HepG2 (cell line): ENCODE results near the gene WDR45B. TPM values are rescaled to one million over a fixed set of nuclear protein-coding genes. Genes with fewer than 3 reads are reported as not detected.

Source experiments
- ATAC-seq: fragments of 200-7000 bp; cut with Tn5 transposase; 3 replicates; pipeline ENCODE4 v1.9.1; 2020; ENCODE audit warnings: mild to moderate bottlenecking, moderate library complexity
- BruUV-seq: library from RNA; stranded (reverse); fragments of 400-500 nt; replicated peaks from 2 replicates; lab custom pipeline; 2021; lab: Mats Ljungman, UMichigan
- CTCF ChIA-PET: fragments of 300-600 bp; formaldehyde crosslinking; extraction: SDS; loops from one replicate; lab custom pipeline; 2021; ENCODE audit warnings: low total read pairs, inconsistent platforms, low intra/inter-chr PET ratio; lab: Yijun Ruan, JAX
- POLR2A ChIA-PET: fragments of 350-600 bp; sonication (Branson Sonifier 250); formaldehyde crosslinking; loops from one replicate; lab custom pipeline; 2020; ENCODE audit warnings: antibody characterized with exemption, inconsistent platforms; lab: Yijun Ruan, JAX
- DNase-seq: peaks from one replicate; pipeline ENCODE4 v3.0.0-alpha.2; 2015; ENCODE audit warnings: low spot score
- FAIRE-seq: peaks from 3 replicates; lab custom pipeline; 2011; peaks lifted over from hg19 to GRCh38; lab: Jason Lieb, UNC
- H2AFZ ChIP-seq: one replicate; pipeline ENCODE4 v1.6.1; 2011; ENCODE audit warnings: low read length, inconsistent platforms
- H3K27ac ChIP-seq: fragments of 300-600 bp; 3 replicates; pipeline ENCODE4 v1.8.0; 2011; ENCODE audit warnings: mixed run types, mild to moderate bottlenecking, mixed read lengths, low read length, inconsistent platforms; ENCODE audit not compliant: insufficient read depth; ENCODE audit errors: extremely low read length
- H3K27me3 ChIP-seq, 2 experiments: fragments of 200-600 bp in 1 of 2; 2 replicates in 1 of 2; 3 replicates in 1 of 2; pipeline versions ENCODE4 v1.6.0 to v1.8.0; 2011; ENCODE audit warnings: low read length in 2 of 2, mild to moderate bottlenecking in 2 of 2, moderate library complexity in 2 of 2, inconsistent platforms in 1 of 2; ENCODE audit not compliant: insufficient read depth in 2 of 2, control insufficient read depth in 1 of 2
- H3K36me3 ChIP-seq, 2 experiments: fragments of 200-600 bp in 1 of 2; replicated peaks in 1 of 2; 2 replicates in 1 of 2; 3 replicates in 1 of 2; pipeline versions ENCODE4 v1.5.1 to v1.8.0; 2011; ENCODE audit warnings: low read length in 2 of 2, inconsistent platforms in 1 of 2; ENCODE audit not compliant: insufficient read depth in 2 of 2, control insufficient read depth in 1 of 2
- H3K4me1 ChIP-seq: 2 replicates; pipeline ENCODE4 v1.5.1; 2012; ENCODE audit warnings: low read length, inconsistent platforms; ENCODE audit not compliant: insufficient read depth
- H3K4me2 ChIP-seq: 2 replicates; pipeline ENCODE4 v1.6.0; 2011; ENCODE audit warnings: low read depth, low read length, inconsistent platforms
- H3K4me3 ChIP-seq, 3 experiments: fragments of 200-600 bp in 1 of 3; sonication (generic), shearing (Covaris generic) in 1 of 3; replicated peaks in 1 of 3; 2 replicates each; pipeline ENCODE4 v1.5.1; 2011 to 2016; ENCODE audit warnings: low read length in 3 of 3, inconsistent platforms in 2 of 3, low read depth in 2 of 3, mild to moderate bottlenecking in 2 of 3, control low read depth in 1 of 3, mixed read lengths in 1 of 3; ENCODE audit not compliant: insufficient read depth in 1 of 3
- H3K79me2 ChIP-seq: one replicate; pipeline ENCODE4 v1.6.1; 2011; ENCODE audit warnings: low read length, inconsistent platforms; ENCODE audit not compliant: insufficient read depth
- H3K9ac ChIP-seq: 2 replicates; pipeline ENCODE4 v1.6.0; 2011; ENCODE audit warnings: mild to moderate bottlenecking, low read depth, low read length, inconsistent platforms; ENCODE audit not compliant: insufficient read depth
- H3K9me3 ChIP-seq: 2 replicates; pipeline ENCODE4 v1.5.1; 2012; ENCODE audit warnings: mild to moderate bottlenecking, low read length
- H4K20me1 ChIP-seq: 2 replicates; pipeline ENCODE4 v1.6.0; 2011; ENCODE audit warnings: inconsistent platforms, mild to moderate bottlenecking, low read length, moderate library complexity; ENCODE audit not compliant: insufficient read depth
- ARNT ChIP-seq: fragments of 450-650 bp; IDR thresholded peaks from 2 replicates; pipeline ENCODE4 v1.6.1; 2017
- HES4 ChIP-seq: sonication (generic); formaldehyde crosslinking; IDR thresholded peaks from 2 replicates; pipeline ENCODE4 v1.9.0; 2021; ENCODE audit warnings: mild to moderate bottlenecking, missing genetic modification reagents, borderline replicate concordance
- HNF4A ChIP-seq: sonication (generic); formaldehyde crosslinking; IDR thresholded peaks from 2 replicates; pipeline ENCODE4 v1.4.0; 2020; ENCODE audit warnings: missing genetic modification reagents
- HNRNPK ChIP-seq: fragments of 200-400 bp; formaldehyde crosslinking; IDR thresholded peaks from 2 replicates; pipeline ENCODE4 v1.6.1; 2018; ENCODE audit warnings: low read length, low read depth, moderate library complexity, mild to moderate bottlenecking; ENCODE audit not compliant: poor library complexity, severe bottlenecking
- HNRNPLL ChIP-seq: fragments of 200-400 bp; formaldehyde crosslinking; IDR thresholded peaks from 2 replicates; pipeline ENCODE4 v1.6.1; 2017; ENCODE audit warnings: mild to moderate bottlenecking, low read depth, low read length; ENCODE audit not compliant: poor library complexity, severe bottlenecking
- MYC ChIP-seq: sonication (generic); formaldehyde crosslinking; IDR thresholded peaks from 2 replicates; pipeline ENCODE4 v1.9.0; 2021; ENCODE audit warnings: missing genetic modification reagents, borderline replicate concordance
- NR2C2 ChIP-seq: sonication (generic); formaldehyde crosslinking; IDR thresholded peaks from 2 replicates; pipeline ENCODE4 v1.4.0; 2020; ENCODE audit warnings: missing genetic modification reagents, mild to moderate bottlenecking, moderate library complexity, borderline replicate concordance
- PITX1 ChIP-seq: sonication (generic); formaldehyde crosslinking; IDR thresholded peaks from 2 replicates; pipeline ENCODE4 v1.5.1; 2020; ENCODE audit warnings: mild to moderate bottlenecking, missing genetic modification reagents
- RARA ChIP-seq: IDR thresholded peaks from 2 replicates; pipeline ENCODE4 v1.6.1; 2016; ENCODE audit warnings: missing genetic modification reagents, missing compliant biosample characterization
- REXO4 ChIP-seq: sonication (generic); formaldehyde crosslinking; IDR thresholded peaks from 2 replicates; pipeline ENCODE4 v1.8.0; 2022; ENCODE audit warnings: missing genetic modification reagents, mild to moderate bottlenecking, borderline replicate concordance
- SMAD3 ChIP-seq: sonication (generic); formaldehyde crosslinking; IDR thresholded peaks from 2 replicates; pipeline ENCODE4 v1.4.0; 2020; ENCODE audit warnings: missing genetic modification reagents
- SRSF4 ChIP-seq: fragments of 200-400 bp; formaldehyde crosslinking; IDR thresholded peaks from one replicate; pipeline ENCODE4 v1.6.1; 2018; ENCODE audit warnings: mild to moderate bottlenecking, low read depth, low read length, moderate library complexity; ENCODE audit not compliant: poor library complexity, severe bottlenecking
- TP53 ChIP-seq: sonication (generic); formaldehyde crosslinking; conservative IDR thresholded peaks from 2 replicates; pipeline ENCODE4 v1.4.0; 2020; ENCODE audit warnings: missing genetic modification reagents
- ZFY ChIP-seq: sonication (generic); formaldehyde crosslinking; IDR thresholded peaks from 2 replicates; pipeline ENCODE4 v1.4.0; 2020; ENCODE audit warnings: missing genetic modification reagents
- ZNF337 ChIP-seq: sonication (generic); formaldehyde crosslinking; IDR thresholded peaks from 2 replicates; pipeline ENCODE4 v1.5.1; 2020; ENCODE audit warnings: missing genetic modification reagents, low read depth, mild to moderate bottlenecking, borderline replicate concordance
- ZNF350 ChIP-seq: sonication (generic); formaldehyde crosslinking; IDR thresholded peaks from 2 replicates; pipeline ENCODE4 v1.4.0; 2020; ENCODE audit warnings: mild to moderate bottlenecking, low read depth, missing genetic modification reagents, borderline replicate concordance
- ZSCAN25 ChIP-seq: sonication (generic); formaldehyde crosslinking; IDR thresholded peaks from 2 replicates; pipeline ENCODE4 v1.8.0; 2022; ENCODE audit warnings: mild to moderate bottlenecking, missing genetic modification reagents
- WGBS: methylation state at CpG from one replicate; pipeline ENCODE4 v1.1.6; 2017; ENCODE audit warnings: low lambda C conversion rate; 5-methylcytosine and 5-hydroxymethylcytosine counted together
- in situ Hi-C: cut with HindIII; loops from 2 replicates; pipeline ENCODE4 v1.10.0; 2017; ENCODE audit warnings: low pct_unique_long_range_greater_than_20kb; ENCODE audit not compliant: extremely low pct_ligation_motif_present
- intact Hi-C: fragments of 100-400 bp; cut with micrococcal nuclease; formaldehyde crosslinking; loops from one replicate; pipeline ENCODE4 v1.10.0; 2022; ENCODE audit not compliant: unreplicated experiment
- polyA plus RNA-seq, 8 experiments: library from polyadenylated mRNA; depleted of rRNA in 3 of 8; stranded (reverse) in 7 of 8; unstranded in 1 of 8; fragments of >200 nt; fragmentation: Illumina TruSeq in 4 of 8; extraction: Trizol in 4 of 8; gene quantifications; 2 replicates each; pipeline versions ENCODE4 v1.2.1 to v1.2.3, GENCODE V29; 2011 to 2016; ENCODE audit warnings: low read depth in 4 of 8, missing spikeins in 1 of 8, mixed read lengths in 1 of 8; ENCODE audit not compliant: insufficient read depth in 1 of 8
- total RNA-seq, 5 experiments: library from RNA; depleted of rRNA; stranded (reverse); fragments of >200 nt; fragmentation: Illumina TruSeq; extraction: Trizol; gene quantifications; 2 replicates each; pipeline ENCODE4 v1.2.3, GENCODE V29; 2016; ENCODE audit warnings: low read depth in 1 of 5
- TF ChIP-seq, protein P1 (sequence below): sonication (generic); formaldehyde crosslinking; IDR thresholded peaks from 2 replicates; pipeline ENCODE4 v1.5.1; 2020; ENCODE audit warnings: mild to moderate bottlenecking, missing genetic modification reagents, moderate library complexity
- TF ChIP-seq, protein P2 (sequence below): IDR thresholded peaks from 2 replicates; pipeline ENCODE4 v1.6.1; 2018; ENCODE audit warnings: missing genetic modification reagents
- TF ChIP-seq, protein P3 (sequence below): sonication (generic); formaldehyde crosslinking; IDR thresholded peaks from 2 replicates; pipeline ENCODE4 v1.8.1; 2023; ENCODE audit warnings: mild to moderate bottlenecking, inconsistent platforms, moderate library complexity, missing genetic modification reagents, borderline replicate concordance

WDR45B gene
- total and polyA plus RNA-seq, 2 of the 13 experiments (the other 11 are each of a cell fraction or from before 2014, with no cell fraction given): 86.2 to 155 TPM

DNA sequence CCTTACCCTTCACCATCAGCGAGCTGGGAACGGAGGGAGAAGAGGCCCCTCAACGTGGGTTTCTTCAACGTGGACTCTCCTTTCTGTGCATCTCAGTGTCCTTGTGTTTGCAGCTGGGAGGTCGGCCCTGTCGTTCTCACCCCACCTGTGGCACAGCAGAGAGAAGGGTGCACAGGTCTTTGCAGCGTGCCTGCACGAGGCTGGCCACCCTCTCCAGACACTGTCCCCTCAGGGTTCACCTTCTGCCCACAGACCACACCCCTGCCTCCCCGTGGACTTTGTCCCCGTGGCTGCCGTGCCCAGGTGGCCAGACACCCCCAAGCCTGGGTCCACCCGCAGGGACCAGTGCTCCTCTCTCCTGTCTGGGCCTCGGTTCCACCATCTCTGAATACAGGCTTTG, 7.3 kb upstream of the WDR45B start:
- ATAC-seq (peak; percentile 16; the same call in 2 of the 3 replicates), FAIRE-seq (peak; percentile 43), DNase-seq (no peak)
- CTCF ChIA-PET: no interaction called here
- peak overlapping the region; percentile 14 to 36 (median 29); a peak in 3 of 6 replicates for H3K4me3 ChIP-seq
- in situ Hi-C loops: no loop called here
- BruUV-seq: no TSS peak
- H3K27ac ChIP-seq: no peak overlapping the region
- H3K9me3 ChIP-seq: no peaks in the 10 kb centered on the region
- peaks cover 31% of the 10 kb centered on the region for H3K4me1 ChIP-seq
- H3K9ac ChIP-seq: peak overlapping the region; percentile 44
- no peaks in the 10 kb centered on the region for H3K27me3 ChIP-seq
- no peaks in the 10 kb centered on the region for H3K79me2 ChIP-seq
- POLR2A ChIA-PET: no interaction called here
- H3K4me2 ChIP-seq: peak overlapping the region; percentile 69
- WGBS: 30% methylated on average over 13 of the region's 13 CpGs
- H3K36me3 ChIP-seq: no peaks in the 10 kb centered on the region
- no peaks in the 10 kb centered on the region for H4K20me1 ChIP-seq
- intact Hi-C loops: no loop called here
- H2AFZ ChIP-seq: no peak overlapping the region
- TF ChIP-seq TP53 (CRISPR knock-in tag): no peak
- TF ChIP-seq, protein P1, sequence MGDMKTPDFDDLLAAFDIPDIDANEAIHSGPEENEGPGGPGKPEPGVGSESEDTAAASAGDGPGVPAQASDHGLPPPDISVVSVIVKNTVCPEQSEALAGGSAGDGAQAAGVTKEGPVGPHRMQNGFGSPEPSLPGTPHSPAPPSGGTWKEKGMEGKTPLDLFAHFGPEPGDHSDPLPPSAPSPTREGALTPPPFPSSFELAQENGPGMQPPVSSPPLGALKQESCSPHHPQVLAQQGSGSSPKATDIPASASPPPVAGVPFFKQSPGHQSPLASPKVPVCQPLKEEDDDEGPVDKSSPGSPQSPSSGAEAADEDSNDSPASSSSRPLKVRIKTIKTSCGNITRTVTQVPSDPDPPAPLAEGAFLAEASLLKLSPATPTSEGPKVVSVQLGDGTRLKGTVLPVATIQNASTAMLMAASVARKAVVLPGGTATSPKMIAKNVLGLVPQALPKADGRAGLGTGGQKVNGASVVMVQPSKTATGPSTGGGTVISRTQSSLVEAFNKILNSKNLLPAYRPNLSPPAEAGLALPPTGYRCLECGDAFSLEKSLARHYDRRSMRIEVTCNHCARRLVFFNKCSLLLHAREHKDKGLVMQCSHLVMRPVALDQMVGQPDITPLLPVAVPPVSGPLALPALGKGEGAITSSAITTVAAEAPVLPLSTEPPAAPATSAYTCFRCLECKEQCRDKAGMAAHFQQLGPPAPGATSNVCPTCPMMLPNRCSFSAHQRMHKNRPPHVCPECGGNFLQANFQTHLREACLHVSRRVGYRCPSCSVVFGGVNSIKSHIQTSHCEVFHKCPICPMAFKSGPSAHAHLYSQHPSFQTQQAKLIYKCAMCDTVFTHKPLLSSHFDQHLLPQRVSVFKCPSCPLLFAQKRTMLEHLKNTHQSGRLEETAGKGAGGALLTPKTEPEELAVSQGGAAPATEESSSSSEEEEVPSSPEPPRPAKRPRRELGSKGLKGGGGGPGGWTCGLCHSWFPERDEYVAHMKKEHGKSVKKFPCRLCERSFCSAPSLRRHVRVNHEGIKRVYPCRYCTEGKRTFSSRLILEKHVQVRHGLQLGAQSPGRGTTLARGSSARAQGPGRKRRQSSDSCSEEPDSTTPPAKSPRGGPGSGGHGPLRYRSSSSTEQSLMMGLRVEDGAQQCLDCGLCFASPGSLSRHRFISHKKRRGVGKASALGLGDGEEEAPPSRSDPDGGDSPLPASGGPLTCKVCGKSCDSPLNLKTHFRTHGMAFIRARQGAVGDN (CRISPR knock-in tag): peak; percentile 74
- no peak for TF ChIP-seq HNRNPLL
- TF ChIP-seq SRSF4: no peak
- TF ChIP-seq NR2C2 (CRISPR knock-in tag): no peak
- no peak for TF ChIP-seq PITX1
- TF ChIP-seq ARNT: no peak
- TF ChIP-seq ZNF350 (CRISPR knock-in tag): 0 out of 2 replicates have a peak, but pooled peaks have one; percentile 57
- no peak for TF ChIP-seq REXO4 (CRISPR knock-in tag)
- peak; percentile 93 for TF ChIP-seq ZSCAN25
- TF ChIP-seq SMAD3: no peak
- peak; percentile 9; the same call in 1 of the 2 replicates for TF ChIP-seq ZFY (CRISPR knock-in tag)
- peak; percentile 33; the same call in 1 of the 2 replicates for TF ChIP-seq MYC (CRISPR knock-in tag)
- peak; percentile 11; the same call in 1 of the 2 replicates for TF ChIP-seq RARA (CRISPR knock-in tag)
- TF ChIP-seq HNRNPK: no peak
- TF ChIP-seq HNF4A (CRISPR knock-in tag): peak; percentile 77
- TF ChIP-seq HES4: 0 out of 2 replicates have a peak, but pooled peaks have one; percentile 34
- TF ChIP-seq, protein P2, sequence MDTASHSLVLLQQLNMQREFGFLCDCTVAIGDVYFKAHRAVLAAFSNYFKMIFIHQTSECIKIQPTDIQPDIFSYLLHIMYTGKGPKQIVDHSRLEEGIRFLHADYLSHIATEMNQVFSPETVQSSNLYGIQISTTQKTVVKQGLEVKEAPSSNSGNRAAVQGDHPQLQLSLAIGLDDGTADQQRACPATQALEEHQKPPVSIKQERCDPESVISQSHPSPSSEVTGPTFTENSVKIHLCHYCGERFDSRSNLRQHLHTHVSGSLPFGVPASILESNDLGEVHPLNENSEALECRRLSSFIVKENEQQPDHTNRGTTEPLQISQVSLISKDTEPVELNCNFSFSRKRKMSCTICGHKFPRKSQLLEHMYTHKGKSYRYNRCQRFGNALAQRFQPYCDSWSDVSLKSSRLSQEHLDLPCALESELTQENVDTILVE (CRISPR knock-in tag): no peak
- TF ChIP-seq, protein P3, sequence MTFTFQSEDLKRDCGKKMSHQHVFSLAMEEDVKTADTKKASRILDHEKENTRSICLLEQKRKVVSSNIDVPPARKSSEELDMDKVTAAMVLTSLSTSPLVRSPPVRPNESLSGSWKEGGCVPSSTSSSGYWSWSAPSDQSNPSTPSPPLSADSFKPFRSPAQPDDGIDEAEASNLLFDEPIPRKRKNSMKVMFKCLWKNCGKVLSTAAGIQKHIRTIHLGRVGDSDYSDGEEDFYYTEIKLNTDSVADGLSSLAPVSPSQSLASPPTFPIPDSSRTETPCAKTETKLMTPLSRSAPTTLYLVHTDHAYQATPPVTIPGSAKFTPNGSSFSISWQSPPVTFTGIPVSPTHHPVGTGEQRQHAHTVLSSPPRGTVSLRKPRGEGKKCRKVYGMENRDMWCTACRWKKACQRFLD: no peak
- TF ChIP-seq ZNF337 (CRISPR knock-in tag): no peak
